Measurements from ENCODE around the gene THRAP3. TPM values are rescaled to one million over a fixed set of nuclear protein-coding genes. Genes with fewer than 3 reads are reported as not detected.
"Not testable (repeated sequence)": the region's sequence is repeated elsewhere in the genome, so short reads cannot be mapped to it uniquely, and the experiment has no call there.

THRAP3 gene
- total and polyA plus RNA-seq, 2 experiments from 2014 or later = 127 to 161 TPM

DNA sequence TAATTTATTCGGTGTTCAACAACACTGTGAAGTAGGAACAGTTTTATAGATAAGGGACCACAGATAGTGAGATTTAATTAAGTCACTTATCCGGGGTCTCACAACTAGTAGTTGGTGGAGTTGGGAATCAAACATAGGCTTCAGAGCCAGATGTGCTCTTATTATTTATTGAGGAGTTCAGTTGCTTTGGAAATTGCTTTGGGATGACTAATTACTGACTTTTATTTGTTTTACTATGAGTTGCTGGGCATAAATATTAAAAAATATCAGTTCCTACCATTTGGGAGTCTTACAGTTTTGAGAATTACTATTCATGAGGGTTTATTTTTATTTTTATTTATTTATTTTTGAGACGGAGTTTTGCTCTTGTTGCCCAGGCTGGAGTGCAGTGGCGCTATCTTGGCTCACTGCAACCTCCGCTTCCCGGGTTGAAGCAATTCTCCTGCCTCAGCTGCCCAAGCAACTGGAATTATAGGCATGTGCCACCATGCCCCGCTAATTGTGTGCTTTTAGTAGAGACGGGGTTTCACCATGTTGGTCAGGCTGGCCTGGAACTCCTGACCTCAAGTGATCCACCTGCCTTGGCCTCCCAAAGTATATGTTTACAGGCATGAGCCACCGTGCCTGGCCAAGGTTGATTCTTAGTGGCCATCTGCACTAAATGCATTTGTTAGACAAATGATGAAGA is 27.7 kb downstream of the THRAP3 start (continued):
- TF ChIP-seq, protein P1, sequence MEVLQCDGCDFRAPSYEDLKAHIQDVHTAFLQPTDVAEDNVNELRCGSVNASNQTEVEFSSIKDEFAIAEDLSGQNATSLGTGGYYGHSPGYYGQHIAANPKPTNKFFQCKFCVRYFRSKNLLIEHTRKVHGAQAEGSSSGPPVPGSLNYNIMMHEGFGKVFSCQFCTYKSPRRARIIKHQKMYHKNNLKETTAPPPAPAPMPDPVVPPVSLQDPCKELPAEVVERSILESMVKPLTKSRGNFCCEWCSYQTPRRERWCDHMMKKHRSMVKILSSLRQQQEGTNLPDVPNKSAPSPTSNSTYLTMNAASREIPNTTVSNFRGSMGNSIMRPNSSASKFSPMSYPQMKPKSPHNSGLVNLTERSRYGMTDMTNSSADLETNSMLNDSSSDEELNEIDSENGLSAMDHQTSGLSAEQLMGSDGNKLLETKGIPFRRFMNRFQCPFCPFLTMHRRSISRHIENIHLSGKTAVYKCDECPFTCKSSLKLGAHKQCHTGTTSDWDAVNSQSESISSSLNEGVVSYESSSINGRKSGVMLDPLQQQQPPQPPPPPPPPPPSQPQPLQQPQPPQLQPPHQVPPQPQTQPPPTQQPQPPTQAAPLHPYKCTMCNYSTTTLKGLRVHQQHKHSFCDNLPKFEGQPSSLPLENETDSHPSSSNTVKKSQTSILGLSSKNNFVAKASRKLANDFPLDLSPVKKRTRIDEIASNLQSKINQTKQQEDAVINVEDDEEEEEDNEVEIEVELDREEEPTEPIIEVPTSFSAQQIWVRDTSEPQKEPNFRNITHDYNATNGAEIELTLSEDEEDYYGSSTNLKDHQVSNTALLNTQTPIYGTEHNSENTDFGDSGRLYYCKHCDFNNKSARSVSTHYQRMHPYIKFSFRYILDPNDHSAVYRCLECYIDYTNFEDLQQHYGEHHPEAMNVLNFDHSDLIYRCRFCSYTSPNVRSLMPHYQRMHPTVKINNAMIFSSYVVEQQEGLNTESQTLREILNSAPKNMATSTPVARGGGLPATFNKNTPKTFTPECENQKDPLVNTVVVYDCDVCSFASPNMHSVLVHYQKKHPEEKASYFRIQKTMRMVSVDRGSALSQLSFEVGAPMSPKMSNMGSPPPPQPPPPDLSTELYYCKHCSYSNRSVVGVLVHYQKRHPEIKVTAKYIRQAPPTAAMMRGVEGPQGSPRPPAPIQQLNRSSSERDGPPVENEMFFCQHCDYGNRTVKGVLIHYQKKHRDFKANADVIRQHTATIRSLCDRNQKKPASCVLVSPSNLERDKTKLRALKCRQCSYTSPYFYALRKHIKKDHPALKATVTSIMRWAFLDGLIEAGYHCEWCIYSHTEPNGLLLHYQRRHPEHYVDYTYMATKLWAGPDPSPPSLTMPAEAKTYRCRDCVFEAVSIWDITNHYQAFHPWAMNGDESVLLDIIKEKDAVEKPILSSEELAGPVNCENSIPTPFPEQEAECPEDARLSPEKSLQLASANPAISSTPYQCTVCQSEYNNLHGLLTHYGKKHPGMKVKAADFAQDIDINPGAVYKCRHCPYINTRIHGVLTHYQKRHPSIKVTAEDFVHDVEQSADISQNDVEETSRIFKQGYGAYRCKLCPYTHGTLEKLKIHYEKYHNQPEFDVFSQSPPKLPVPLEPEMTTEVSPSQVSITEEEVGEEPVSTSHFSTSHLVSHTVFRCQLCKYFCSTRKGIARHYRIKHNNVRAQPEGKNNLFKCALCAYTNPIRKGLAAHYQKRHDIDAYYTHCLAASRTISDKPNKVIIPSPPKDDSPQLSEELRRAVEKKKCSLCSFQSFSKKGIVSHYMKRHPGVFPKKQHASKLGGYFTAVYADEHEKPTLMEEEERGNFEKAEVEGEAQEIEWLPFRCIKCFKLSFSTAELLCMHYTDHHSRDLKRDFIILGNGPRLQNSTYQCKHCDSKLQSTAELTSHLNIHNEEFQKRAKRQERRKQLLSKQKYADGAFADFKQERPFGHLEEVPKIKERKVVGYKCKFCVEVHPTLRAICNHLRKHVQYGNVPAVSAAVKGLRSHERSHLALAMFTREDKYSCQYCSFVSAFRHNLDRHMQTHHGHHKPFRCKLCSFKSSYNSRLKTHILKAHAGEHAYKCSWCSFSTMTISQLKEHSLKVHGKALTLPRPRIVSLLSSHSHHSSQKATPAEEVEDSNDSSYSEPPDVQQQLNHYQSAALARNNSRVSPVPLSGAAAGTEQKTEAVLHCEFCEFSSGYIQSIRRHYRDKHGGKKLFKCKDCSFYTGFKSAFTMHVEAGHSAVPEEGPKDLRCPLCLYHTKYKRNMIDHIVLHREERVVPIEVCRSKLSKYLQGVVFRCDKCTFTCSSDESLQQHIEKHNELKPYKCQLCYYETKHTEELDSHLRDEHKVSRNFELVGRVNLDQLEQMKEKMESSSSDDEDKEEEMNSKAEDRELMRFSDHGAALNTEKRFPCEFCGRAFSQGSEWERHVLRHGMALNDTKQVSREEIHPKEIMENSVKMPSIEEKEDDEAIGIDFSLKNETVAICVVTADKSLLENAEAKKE (CRISPR knock-in tag; IDR thresholded peaks at IDR 0.05) = no peak
- TF ChIP-seq, protein P2, sequence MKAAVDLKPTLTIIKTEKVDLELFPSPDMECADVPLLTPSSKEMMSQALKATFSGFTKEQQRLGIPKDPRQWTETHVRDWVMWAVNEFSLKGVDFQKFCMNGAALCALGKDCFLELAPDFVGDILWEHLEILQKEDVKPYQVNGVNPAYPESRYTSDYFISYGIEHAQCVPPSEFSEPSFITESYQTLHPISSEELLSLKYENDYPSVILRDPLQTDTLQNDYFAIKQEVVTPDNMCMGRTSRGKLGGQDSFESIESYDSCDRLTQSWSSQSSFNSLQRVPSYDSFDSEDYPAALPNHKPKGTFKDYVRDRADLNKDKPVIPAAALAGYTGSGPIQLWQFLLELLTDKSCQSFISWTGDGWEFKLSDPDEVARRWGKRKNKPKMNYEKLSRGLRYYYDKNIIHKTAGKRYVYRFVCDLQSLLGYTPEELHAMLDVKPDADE (IDR thresholded peaks at IDR 0.05) = no peak
- TF ChIP-seq EZH2phosphoT487 (IDR thresholded peaks at IDR 0.05; ENCODE audit: unreplicated experiment) = no peak

- H3K4me1 Mint-ChIP-seq = peaks cover 16% of the 10 kb centered on the region
- not testable (repeated sequence) for H3K4me1 ChIP-seq (ENCODE audit: insufficient read depth); H3K27me3 ChIP-seq (ENCODE audit: insufficient read depth); H3K27me3 Mint-ChIP-seq (ENCODE audit: insufficient read depth, low read depth, poor library complexity); H3K36me3 ChIP-seq (ENCODE audit: insufficient read depth); H3K27ac Mint-ChIP-seq; H3K4me3 Mint-ChIP-seq; H3K27ac ChIP-seq (ENCODE audit: low read depth); H3K4me2 ChIP-seq; H3K9me3 Mint-ChIP-seq; H3K9me2 ChIP-seq (ENCODE audit: insufficient read depth); H3K4me3 ChIP-seq; H2AFZ ChIP-seq; H3F3A ChIP-seq (replicated peaks; ENCODE audit: low read depth); ATAC-seq; DNase-seq (ENCODE audit: low spot score)
- peaks cover 13% of the 10 kb centered on the region for H3K36me3 Mint-ChIP-seq (ENCODE audit: low read depth)
- H4K20me1 ChIP-seq (replicated peaks; ENCODE audit: insufficient read depth) = peaks cover 79% of the 10 kb centered on the region
- H3K79me2 ChIP-seq (replicated peaks; ENCODE audit: insufficient read depth) = peaks cover 100% of the 10 kb centered on the region
These were observed 28.2 kb downstream of the THRAP3 start for GRCh38 chr1:36252482-36252824.
